Smooth muscle cell (in vitro differentiated cells): ENCODE data around the gene HOXC10. TPM values are rescaled to one million over a fixed set of nuclear protein-coding genes. Genes with fewer than 3 reads are reported as not detected.
A peak's percentile ranks its signal among the peaks of the same experiment; 100 is the strongest.

ENCODE experiments used
- DNase-seq: peaks from one replicate; lab custom pipeline; 2025; ENCODE audit not compliant: unreplicated experiment; lab: John Stamatoyannopoulos, UW
- H2AFZ ChIP-seq: fragments of 200-600 bp; sonication (generic); 2 replicates; pipeline ENCODE4 v1.6.0; 2016; ENCODE audit warnings: antibody characterized with exemption, low read depth, mild to moderate bottlenecking
- H3F3A ChIP-seq: fragments of 200-600 bp; sonication (generic); 2 replicates; pipeline ENCODE4 v1.6.0; 2017; ENCODE audit warnings: antibody characterized with exemption, low read depth
- H3K27ac ChIP-seq: fragments of 200-600 bp; sonication (generic); 2 replicates; pipeline ENCODE4 v1.5.1; 2016; ENCODE audit warnings: low read depth, mild to moderate bottlenecking
- H3K27me3 ChIP-seq: fragments of 200-600 bp; sonication (generic); 2 replicates; pipeline ENCODE4 v1.6.1; 2016; ENCODE audit warnings: low read depth, mild to moderate bottlenecking
- H3K36me3 ChIP-seq: fragments of 200-600 bp; sonication (generic); 2 replicates; pipeline ENCODE4 v1.5.1; 2016; ENCODE audit warnings: low read depth
- H3K4me1 ChIP-seq: fragments of 200-600 bp; sonication (generic); 2 replicates; pipeline ENCODE4 v1.5.1; 2016; ENCODE audit warnings: low read depth
- H3K4me2 ChIP-seq: fragments of 200-600 bp; sonication (generic); 2 replicates; pipeline ENCODE4 v1.6.0; 2016; ENCODE audit warnings: mild to moderate bottlenecking
- H3K4me3 ChIP-seq: fragments of 200-600 bp; sonication (generic); 2 replicates; pipeline ENCODE4 v1.5.1; 2016; ENCODE audit warnings: mild to moderate bottlenecking
- H3K79me2 ChIP-seq: fragments of 200-600 bp; sonication (generic); 2 replicates; pipeline ENCODE4 v1.6.0; 2016; ENCODE audit warnings: low read depth, mild to moderate bottlenecking
- H3K9ac ChIP-seq: fragments of 200-600 bp; sonication (generic); 2 replicates; pipeline ENCODE4 v1.6.0; 2016; ENCODE audit warnings: low read depth
- H3K9me3 ChIP-seq: fragments of 200-600 bp; sonication (generic); replicated peaks from 2 replicates; pipeline ENCODE4 v1.5.1; 2016; ENCODE audit warnings: low read depth
- H4K20me1 ChIP-seq: fragments of 200-600 bp; sonication (generic); 2 replicates; pipeline ENCODE4 v1.6.0; 2016; ENCODE audit warnings: low read depth
- WGBS: methylation state at CpG from one replicate; pipeline ENCODE4 v1.1.7; 2016; ENCODE audit warnings: low lambda C conversion rate; 5-methylcytosine and 5-hydroxymethylcytosine counted together
- polyA plus RNA-seq: library from polyadenylated mRNA; unstranded; fragments of >200 nt; fragmentation: Nextera tagmentation; extraction: Ambion mirVana; gene quantifications from 2 replicates; pipeline ENCODE4 v1.2.1, GENCODE V29; 2016
- total RNA-seq: library from RNA; depleted of rRNA; stranded (reverse); fragments of >200 nt; gene quantifications from 2 replicates; pipeline ENCODE4 v1.2.3, GENCODE V29; 2014
- TF ChIP-seq, protein P1 (sequence below): fragments of 200-600 bp; sonication (generic); IDR thresholded peaks from 2 replicates; pipeline ENCODE4 v1.5.1; 2017; ENCODE audit warnings: borderline replicate concordance, mild to moderate bottlenecking, antibody characterized with exemption; ENCODE audit not compliant: insufficient read depth, poor library complexity, severe bottlenecking

HOXC10 gene
- total and polyA plus RNA-seq, 2 experiments from 2014 or later = 0.66 TPM; not detected in 1

DNA sequence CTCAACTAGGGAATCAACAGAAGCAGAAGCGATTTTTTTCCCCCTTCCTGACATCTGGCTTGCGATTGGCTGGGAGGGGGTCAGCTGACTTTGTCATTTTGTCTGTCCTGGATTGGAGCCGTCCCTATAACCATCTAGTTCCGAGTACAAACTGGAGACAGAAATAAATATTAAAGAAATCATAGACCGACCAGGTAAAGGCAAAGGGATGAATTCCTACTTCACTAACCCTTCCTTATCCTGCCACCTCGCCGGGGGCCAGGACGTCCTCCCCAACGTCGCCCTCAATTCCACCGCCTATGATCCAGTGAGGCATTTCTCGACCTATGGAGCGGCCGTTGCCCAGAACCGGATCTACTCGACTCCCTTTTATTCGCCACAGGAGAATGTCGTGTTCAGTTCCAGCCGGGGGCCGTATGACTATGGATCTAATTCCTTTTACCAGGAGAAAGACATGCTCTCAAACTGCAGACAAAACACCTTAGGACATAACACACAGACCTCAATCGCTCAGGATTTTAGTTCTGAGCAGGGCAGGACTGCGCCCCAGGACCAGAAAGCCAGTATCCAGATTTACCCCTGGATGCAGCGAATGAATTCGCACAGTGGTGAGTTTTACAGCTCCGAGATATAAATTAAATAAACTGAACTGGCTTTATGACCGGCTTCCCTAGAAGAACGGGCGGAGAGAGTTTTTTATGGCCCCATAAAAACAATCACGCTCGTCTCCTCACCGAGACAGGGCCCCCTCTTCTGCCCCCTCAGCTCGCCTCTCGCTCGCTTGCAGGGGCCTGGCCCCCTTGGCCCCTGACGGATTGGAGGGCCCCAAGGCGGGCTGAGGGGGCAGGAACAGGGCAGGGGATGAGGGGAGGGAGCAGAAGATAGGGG lies 43.6 kb downstream of the HOXC10 start, which contains the start of gene HOXC6:
Gene HOXC6, plus strand, starts transcription at position 127 of the 888 bp plus-strand sequence. Its CDS starts 82 bp downstream, at position 209.
- Histone ChIP-seq H3K27ac (peak within 1 kb of the TSS; percentile 73), H3K27me3 (peaks cover 99% of the 10 kb centered on the region), H3K4me2 (peak within 1 kb of the TSS; percentile 94), H3K36me3 (no peaks in the 10 kb centered on the region), H3K9me3 (no peaks in the 10 kb centered on the region), H2AFZ (peak within 1 kb of the TSS; percentile 70), H3F3A (no peaks in the 10 kb centered on the region), H4K20me1 (no peaks in the 10 kb centered on the region), H3K4me1 (peaks cover 14% of the 10 kb centered on the region), H3K4me3 (peak within 1 kb of the TSS; percentile 52), H3K79me2 (peaks cover 21% of the 10 kb centered on the region), H3K9ac (peak within 1 kb of the TSS; percentile 60)
- TF ChIP-seq, protein P1, sequence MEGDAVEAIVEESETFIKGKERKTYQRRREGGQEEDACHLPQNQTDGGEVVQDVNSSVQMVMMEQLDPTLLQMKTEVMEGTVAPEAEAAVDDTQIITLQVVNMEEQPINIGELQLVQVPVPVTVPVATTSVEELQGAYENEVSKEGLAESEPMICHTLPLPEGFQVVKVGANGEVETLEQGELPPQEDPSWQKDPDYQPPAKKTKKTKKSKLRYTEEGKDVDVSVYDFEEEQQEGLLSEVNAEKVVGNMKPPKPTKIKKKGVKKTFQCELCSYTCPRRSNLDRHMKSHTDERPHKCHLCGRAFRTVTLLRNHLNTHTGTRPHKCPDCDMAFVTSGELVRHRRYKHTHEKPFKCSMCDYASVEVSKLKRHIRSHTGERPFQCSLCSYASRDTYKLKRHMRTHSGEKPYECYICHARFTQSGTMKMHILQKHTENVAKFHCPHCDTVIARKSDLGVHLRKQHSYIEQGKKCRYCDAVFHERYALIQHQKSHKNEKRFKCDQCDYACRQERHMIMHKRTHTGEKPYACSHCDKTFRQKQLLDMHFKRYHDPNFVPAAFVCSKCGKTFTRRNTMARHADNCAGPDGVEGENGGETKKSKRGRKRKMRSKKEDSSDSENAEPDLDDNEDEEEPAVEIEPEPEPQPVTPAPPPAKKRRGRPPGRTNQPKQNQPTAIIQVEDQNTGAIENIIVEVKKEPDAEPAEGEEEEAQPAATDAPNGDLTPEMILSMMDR = no peak
- DNase-seq = no peak
- 5% methylated on average over 36 of the region's 36 CpGs for whole genome bisulfite sequencing

DNA sequence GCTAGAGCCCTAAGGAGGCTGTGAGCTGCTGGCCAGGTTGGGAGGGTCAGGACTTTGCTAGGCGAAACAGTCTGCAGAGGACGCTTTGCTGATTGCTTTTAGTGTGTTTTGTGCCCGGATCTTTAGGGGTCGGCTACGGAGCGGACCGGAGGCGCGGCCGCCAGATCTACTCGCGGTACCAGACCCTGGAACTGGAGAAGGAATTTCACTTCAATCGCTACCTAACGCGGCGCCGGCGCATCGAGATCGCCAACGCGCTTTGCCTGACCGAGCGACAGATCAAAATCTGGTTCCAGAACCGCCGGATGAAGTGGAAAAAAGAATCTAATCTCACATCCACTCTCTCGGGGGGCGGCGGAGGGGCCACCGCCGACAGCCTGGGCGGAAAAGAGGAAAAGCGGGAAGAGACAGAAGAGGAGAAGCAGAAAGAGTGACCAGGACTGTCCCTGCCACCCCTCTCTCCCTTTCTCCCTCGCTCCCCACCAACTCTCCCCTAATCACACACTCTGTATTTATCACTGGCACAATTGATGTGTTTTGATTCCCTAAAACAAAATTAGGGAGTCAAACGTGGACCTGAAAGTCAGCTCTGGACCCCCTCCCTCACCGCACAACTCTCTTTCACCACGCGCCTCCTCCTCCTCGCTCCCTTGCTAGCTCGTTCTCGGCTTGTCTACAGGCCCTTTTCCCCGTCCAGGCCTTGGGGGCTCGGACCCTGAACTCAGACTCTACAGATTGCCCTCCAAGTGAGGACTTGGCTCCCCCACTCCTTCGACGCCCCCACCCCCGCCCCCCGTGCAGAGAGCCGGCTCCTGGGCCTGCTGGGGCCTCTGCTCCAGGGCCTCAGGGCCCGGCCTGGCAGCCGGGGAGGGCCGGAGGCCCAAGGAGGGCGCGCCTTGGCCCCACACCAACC lies 44.8 kb downstream of the HOXC10 start:
- Histone ChIP-seq H3K4me2 (peak overlapping the region; percentile 94), H3K4me1 (peaks cover 8% of the 10 kb centered on the region), H3K79me2 (peaks cover 13% of the 10 kb centered on the region), H4K20me1 (no peaks in the 10 kb centered on the region), H3K27ac (peak overlapping the region; percentile 88), H3K9me3 (no peaks in the 10 kb centered on the region), H3K9ac (peak overlapping the region; percentile 7), H3K4me3 (peak overlapping the region; percentile 52), H2AFZ (no peak overlapping the region), H3F3A (no peaks in the 10 kb centered on the region), H3K36me3 (no peaks in the 10 kb centered on the region), H3K27me3 (peaks cover 99% of the 10 kb centered on the region)
- no peak for DNase-seq
- TF ChIP-seq, protein P1 = no peak
- WGBS = 17% methylated on average over 48 of the region's 53 CpGs

DNA sequence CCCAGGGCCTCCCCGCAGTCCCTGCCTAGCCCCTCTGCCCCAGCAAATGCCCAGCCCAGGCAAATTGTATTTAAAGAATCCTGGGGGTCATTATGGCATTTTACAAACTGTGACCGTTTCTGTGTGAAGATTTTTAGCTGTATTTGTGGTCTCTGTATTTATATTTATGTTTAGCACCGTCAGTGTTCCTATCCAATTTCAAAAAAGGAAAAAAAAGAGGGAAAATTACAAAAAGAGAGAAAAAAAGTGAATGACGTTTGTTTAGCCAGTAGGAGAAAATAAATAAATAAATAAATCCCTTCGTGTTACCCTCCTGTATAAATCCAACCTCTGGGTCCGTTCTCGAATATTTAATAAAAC lies 45.5 kb downstream of the HOXC10 start:
- H3K36me3 ChIP-seq = no peaks in the 10 kb centered on the region
- peak overlapping the region; percentile 94 for H3K4me2 ChIP-seq
- 38% methylated on average over 7 of the region's 7 CpGs for WGBS
- no peak for DNase-seq
- no peaks in the 10 kb centered on the region for H3K9me3 ChIP-seq
- no peak overlapping the region for H2AFZ ChIP-seq
- H3K4me1 ChIP-seq = peaks cover 8% of the 10 kb centered on the region
- H3K79me2 ChIP-seq = peaks cover 7% of the 10 kb centered on the region
- peak overlapping the region; percentile 52 for H3K4me3 ChIP-seq
- H3K9ac ChIP-seq = peak overlapping the region; percentile 85
- no peaks in the 10 kb centered on the region for H4K20me1 ChIP-seq
- peak overlapping the region; percentile 88 for H3K27ac ChIP-seq
- TF ChIP-seq, protein P1 = no peak
- H3K27me3 ChIP-seq = peaks cover 99% of the 10 kb centered on the region
- H3F3A ChIP-seq = no peaks in the 10 kb centered on the region
